ENCODE measurements around the gene SUGCT.

SUGCT gene

DNA sequence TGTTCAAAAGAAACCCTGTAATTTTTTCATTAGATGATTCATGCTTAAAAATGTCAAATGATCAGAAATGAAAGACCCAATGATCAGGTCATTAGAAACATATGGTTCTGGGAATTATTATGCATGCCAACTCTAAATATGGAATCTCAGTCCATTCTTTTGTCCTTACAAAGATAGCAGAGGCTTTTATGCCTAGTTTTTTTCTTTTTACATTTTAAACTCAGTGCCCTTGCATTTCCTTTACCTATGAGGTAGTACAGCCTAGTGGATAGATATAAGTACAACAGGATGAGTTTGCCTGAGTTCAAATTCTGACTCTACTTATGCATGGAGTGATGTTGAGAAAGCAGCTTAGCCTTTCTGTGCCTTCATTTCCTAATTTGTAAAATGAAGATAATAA lies 392.9 kb downstream of the SUGCT start:
- no peak for DNase-seq (ENCODE audit: low spot score)

DNA sequence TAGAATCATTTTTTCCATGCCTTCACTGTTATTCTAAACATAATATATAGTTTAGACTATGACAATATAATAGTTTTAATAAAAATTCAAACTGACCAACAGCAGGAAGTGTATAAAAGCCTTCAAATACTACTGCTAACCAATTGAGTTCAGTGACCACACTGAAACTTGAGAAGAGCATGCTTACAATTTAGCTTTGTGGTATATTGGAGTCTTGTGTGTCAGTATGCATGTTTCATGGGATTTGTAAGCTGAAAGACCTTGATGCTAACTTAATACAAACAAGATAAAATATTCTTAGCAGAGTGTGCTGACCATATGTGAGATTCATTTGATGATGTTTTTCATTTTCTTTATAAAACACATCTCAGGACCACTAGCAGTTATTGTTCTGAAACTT lies 395.5 kb downstream of the SUGCT start:
- DNase-seq (ENCODE audit: low spot score): no peak

DNA sequence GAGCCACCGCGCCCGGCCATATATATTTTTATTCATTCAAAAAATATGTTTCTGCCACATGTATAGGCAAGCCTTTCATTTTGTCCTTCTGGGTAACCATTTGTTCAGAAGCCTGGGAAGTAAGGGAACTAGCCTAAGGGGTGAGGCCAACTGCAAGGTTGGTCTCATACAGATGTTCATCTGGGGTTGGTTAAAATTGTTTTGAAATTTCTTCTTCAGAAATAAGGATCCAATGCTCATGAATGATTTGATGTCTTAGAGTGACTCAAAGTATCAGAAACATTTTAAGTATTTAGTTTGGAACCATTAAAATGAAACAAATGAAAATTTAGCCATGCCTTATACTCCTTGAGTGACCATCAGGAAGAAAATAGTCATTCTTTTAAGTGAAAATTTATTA lies 397.2 kb downstream of the SUGCT start:
- DNase-seq (ENCODE audit: low spot score): no peak

DNA sequence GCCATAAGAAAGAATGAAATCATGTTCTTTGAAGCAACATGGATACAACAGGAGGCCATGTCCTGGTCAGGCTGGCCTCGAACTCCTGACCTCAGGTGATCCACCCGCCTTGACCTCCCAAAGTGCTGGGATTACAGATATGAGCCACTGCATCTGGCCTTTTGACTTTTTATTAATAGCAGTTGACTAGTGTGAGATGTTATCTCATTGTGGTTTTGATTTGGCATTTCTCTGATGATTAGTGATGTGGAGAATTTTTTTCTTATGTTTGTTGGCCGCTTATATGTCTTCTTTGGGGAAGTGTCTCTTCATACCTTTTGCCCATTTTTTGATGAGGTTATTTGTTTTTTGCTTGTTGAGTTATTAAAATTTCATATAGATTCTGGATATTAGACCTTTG lies 400.9 kb downstream of the SUGCT start:
- DNase-seq (ENCODE audit: low spot score): no peak

DNA sequence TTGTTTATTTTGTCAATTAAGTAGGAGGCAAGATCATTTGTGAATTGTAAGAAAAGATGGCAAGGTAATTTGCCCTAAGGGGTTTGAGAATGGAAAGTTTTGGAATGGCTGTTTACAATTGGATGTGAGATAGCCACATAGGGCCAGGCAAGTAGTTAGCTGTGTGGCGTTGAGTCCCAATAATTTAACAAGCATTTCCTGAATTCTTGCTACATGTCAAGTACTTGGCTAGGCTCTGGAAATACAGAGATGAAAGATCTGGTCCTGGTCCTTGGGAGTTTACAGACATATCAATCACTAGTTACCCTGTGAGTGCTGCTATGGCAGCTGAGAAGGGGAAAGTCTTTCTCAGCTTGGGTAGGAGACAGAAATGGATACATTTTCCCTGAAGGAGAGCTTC lies 401.6 kb downstream of the SUGCT start:
- DNase-seq (ENCODE audit: low spot score): no peak

DNA sequence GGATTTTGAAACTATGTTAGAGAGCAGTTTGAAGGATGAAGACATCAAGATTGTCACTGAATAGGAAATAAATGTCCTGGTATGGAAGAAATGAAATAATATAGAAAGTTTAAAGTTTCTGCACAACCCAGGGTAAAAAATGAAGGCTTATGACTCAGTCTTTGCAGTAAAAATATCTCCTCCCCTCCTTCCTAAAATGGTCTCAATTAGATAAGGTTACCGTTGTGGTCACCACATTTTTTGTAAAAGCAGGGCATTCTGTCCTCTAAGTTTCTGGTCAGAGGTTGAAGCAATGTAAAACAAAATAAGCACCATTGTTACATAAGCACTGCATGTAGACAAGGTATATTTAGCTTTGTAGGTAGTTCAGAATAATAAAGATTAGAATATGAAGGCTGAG lies 403.5 kb downstream of the SUGCT start:
- DNase-seq (ENCODE audit: low spot score): no peak

DNA sequence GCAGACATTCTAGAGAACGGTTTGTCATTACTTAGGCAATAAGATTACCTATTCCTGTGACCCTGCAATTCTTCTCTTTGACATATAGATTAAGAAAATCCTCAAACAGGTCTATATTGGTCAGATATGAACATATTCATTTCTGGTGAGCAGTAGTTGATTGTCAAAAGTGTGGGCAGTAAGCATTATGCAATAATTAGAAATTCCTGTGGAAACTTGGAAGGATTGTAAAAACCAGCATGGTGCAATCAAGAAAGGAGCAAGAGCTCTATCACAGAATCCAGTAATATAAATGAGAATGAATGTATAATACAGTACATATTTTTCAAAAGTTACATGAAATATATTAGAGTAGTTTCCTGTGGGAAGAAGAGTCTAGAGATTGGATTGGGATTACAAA lies 406.5 kb downstream of the SUGCT start:
- no peak for DNase-seq (ENCODE audit: low spot score)

DNA sequence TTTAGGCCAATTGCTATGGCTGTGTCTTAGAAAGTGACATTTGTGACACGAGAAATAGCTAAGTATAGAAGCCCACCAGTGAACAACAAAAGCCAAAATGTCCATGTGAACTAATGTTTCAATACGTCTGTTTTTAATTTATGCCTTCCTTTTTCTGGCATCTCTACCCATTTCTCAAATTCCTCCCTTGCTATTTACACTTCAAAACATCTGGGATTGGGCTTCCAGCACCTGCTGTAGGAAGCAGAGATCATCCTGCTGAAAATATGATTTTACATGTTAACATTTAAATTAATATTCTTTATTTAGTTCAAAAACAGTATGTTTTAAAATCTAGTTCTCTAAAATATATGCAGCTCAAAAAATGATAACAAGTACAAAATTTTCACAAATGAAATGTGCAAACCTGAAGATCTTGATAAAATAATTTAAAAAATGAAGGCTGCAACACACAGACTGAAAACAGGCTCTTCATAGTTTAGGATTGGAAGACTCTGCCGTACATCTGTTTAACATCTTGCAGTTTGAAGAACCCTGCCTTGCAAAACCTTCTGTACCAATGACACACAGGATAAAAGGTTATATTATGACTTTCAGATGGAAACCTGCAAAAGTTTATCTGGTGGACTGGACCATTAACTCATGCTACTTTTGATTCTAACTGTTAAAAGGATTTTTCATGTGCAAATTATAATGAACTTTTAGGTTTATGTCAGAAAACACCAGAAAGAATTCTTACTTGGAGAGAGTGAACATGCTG lies 408.4 kb downstream of the SUGCT start:
- DNase-seq (ENCODE audit: low spot score): no peak

DNA sequence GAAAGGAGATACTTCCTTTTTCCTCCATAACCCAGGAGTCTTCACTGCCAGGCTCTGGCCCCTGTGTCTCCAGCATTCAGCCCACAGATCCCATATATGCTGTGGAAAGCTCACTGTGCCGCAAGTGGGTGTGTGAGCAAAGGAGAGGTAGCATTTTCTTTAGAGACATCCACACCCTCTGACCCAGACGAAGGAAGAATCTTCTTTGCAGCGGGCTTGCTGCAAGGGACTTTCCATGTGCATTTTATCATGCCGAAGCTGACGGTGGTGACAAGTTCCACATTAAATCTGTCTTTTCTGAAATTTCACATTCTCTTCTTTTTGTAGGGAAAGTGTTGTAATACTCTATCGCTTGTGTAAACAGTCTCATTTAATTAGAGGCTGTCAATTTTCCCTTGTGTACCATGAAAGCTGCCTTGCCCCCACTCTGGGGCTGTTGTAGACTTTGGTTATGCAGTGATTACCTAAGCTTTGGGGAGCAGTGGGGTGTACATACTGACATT lies 409.5 kb downstream of the SUGCT start:
- no peak for DNase-seq (ENCODE audit: low spot score)

DNA sequence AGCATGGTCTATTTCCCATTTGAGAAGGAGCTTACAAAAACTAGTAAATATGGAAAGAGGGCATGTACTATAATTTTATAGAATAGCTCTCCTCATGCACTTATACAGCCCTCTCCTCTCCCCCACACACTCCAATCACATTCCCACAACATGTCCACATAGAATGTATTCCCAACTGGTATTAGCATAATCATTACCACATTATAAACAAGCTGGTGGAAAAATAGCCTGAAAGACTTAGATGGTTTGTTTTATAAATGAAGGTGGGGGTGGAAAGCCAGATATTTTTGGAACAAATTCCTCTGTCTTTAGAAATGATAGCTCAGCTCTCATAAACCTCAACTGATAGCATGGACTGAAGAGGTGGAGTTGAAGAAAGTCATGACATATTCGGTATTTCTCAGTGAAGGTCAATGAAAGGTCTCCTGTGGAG lies 410.1 kb downstream of the SUGCT start:
- DNase-seq (ENCODE audit: low spot score): no peak

DNA sequence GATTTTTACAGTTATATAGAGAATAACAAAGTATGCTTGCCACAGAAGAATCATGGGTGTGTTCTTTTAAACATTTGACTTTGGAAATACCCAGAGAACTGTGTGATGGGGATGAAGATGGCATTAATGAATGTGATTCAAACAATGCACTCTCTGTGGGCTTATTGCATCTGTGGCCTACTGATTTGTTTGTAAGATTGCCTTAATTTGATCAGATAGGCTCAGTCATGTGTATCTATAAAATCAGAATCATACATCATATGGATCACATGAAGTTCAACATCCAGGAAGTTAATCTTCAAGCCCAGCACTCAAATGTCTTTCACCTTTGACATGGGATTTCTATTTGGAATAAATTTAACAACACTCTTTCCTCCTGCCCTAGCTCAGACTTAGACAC lies 410.9 kb downstream of the SUGCT start:
- DNase-seq (ENCODE audit: low spot score): no peak

DNA sequence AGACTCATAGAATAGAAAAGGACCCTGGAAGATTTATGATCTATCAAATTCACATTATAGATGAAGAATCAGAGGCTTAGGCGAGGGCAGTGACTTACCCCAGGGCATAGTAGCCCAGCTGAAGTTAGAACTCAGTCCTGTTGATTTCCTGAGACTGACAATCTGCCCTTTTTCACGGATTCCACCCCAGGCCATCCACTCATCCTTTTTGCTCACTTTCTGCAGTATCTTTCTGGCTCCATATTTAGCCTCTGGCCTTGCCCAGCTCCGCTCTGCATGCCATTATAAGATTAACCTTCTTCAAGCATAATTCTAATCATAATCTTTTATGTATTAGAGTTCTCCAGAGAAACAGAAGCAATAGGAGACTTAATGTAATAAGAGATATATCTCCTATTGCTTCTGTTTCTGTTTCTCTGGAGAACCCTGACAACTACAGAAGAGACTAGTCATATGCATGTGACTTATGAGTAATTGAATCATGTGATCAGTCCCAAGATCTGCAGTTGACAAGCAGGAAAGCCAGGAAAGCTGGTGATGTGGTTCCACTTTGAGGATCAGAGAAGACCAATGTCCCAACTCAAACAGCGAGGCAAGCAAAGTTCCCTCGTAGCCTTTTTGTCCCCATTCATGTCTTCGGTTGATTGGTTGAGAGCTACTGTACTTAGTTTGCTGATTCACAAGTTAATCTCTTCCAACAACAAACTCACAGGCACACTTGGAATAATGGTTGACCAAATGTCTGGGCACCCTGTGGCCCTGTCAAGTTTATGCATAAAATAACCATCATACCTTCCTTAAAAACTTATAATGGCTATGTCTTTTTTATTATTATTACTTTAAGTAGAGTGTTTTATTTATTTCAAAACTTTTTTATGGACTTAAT lies 412.1 kb downstream of the SUGCT start:
- DNase-seq (ENCODE audit: low spot score): no peak

DNA sequence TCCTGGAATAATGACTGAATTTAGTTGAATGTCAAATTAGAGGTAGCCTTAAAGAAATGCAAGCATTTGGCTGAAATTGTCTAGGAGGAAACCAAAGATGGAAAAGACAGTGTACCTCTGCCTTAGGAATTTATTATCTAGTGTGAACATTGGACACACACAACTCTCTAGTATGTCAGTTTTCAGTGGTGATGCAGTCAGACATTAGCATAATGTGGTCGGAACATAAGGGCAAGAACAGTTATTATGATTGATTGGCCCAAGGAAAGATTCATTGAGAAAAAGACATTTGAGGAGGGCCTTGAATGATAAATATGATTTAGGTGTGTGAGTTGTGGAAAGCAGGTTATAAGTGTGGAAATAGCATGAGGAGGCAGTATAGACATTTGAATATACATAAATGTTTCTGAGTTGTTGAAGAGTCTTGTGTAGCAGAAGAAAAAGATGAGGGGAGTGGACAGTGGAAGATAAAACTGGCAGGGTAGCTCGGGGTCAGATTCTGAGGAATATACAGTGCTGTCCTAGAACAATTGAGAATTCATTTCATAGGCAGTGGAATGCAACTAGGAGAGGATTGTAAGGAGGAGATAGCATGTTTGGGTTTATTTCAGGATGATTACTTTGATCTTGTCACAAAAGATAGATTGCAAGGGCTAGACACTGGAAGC lies 414.7 kb downstream of the SUGCT start:
- no peak for DNase-seq (ENCODE audit: low spot score)

DNA sequence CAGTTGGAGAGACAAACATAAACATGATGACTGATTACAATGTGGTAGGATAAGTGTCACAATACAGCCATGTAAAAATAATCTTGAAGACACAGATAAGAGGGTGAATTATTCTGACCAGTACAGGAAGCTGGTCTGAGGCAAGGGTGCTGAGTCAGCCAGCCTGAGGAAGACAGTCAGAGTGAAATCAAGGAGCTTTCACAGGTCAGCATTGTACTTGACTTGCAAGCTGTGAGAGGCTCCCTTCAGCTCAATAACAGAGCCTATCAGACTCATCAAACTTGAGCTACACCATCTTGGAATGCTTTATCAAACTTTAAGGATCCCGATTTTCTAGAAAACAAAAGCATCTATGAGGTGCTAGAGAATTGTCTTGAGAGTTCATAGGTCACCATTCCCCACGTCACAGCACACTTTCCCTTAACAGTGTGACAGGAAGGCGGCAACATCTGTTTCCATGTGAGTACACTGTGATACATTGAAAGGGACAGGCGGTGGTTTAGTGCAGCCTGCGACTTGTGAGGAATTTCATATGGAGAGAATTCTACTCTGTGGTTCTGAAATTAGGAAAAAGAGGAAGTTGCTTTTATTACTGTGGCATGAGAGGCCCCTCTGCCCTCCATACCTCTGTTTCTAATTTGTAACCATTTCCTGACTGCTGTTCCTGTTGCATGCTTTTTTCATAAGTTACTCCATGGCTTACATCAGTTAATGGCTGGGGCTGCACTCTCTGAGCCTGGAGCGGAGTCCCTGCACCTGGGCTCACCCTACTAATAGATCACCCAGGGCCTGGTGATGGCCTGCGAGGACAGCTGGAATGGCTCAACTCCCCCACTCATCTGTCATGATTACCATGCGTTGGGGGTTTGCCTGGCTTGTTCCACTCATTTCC lies 417.1 kb downstream of the SUGCT start:
- no peak for DNase-seq (ENCODE audit: low spot score)

DNA sequence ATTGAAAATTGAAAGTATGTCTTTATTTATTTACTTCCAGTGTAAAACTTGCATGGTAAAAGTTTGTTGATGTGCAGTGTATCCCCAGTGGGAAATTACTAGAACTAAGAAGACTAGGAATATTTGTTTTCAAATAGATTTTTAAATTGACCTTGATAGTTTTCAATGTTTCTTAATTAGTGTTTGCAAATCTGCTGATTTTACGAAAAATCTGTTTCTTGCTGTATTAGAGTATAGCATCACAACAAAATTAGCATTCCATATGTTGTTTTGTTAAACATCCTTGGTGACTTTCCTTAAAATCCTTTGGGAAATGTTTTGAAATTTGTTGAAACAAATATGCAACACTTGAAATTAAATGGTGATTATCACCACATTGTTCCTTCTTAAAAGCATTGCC lies 425.9 kb downstream of the SUGCT start:
- no peak for DNase-seq (ENCODE audit: low spot score)

DNA sequence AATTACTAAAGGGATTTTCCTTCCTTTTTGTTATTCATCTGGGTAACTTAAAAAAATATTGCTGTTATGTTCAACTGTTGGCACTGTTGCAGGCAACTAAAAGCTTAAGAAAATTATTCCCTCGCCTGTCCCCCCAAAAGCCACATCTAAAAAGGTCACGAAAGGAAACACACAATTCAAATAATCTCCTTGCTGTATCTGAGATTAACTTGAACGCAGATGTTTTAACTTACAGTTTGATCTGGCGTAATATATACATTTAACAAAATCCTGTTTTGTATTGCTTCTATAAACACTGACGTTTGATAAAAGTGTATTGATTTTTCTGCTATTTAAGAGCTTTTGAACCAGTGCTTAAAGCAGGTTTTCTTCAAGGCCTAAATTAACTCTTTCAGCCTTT lies 432.1 kb downstream of the SUGCT start:
- no peak for DNase-seq (ENCODE audit: low spot score)

DNA sequence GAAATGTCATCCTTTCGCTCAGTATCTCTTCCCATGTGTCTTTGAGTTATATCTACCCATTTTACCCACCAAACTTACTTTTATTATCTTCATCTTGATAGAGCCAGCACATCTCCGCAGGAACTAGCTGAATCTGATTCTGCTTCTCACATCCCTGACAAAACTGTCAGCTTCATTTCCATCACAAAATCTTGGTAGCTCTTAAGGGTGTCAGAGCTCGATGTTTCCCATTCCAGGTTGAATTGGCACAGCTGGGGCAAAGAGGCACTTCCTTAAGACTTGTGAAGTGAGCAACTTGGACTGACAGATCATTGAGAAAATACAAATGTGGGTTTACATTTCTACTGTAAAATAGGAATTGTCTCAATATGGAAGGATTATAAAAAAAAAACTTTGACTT lies 434.5 kb downstream of the SUGCT start:
- DNase-seq (ENCODE audit: low spot score): no peak

DNA sequence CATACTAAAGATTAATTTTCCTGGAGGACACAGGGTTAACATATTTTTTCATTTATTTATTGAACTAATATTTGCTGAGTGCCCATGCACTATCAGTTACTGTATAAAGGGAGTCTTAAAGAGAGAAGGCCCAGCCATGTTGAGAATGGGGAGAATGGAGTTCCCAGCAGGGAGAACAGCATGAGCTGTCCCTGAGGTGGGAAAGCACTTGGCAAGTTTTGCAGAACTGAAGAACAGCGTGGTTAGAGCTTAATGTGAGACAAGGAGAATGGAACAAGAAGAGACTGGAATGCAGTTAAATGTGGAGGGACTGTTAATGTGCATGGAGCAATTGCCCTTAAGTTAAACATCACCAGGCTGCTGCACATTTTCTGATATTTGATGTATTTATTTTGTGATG lies 435.4 kb downstream of the SUGCT start:
- DNase-seq (ENCODE audit: low spot score): no peak

DNA sequence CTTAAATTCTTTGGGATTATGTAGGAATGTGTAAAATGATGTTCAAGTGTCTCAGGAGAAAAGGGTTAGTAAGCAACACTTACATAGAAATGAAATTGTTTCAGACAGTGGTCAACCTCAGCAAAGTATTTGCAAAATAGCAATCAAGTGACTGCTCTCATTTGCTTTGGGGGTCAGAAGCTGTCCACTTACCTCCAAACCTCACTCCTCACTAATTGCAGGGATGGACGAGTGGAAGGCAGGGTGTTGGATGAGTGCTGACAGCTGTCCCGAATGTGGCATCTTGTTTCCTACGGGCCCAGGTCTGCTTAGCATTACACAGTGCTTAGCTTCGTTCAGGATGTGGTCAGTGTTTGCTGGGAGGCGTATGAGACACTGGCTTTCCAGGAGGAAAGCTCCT lies 437.0 kb downstream of the SUGCT start:
- no peak for DNase-seq (ENCODE audit: low spot score)

DNA sequence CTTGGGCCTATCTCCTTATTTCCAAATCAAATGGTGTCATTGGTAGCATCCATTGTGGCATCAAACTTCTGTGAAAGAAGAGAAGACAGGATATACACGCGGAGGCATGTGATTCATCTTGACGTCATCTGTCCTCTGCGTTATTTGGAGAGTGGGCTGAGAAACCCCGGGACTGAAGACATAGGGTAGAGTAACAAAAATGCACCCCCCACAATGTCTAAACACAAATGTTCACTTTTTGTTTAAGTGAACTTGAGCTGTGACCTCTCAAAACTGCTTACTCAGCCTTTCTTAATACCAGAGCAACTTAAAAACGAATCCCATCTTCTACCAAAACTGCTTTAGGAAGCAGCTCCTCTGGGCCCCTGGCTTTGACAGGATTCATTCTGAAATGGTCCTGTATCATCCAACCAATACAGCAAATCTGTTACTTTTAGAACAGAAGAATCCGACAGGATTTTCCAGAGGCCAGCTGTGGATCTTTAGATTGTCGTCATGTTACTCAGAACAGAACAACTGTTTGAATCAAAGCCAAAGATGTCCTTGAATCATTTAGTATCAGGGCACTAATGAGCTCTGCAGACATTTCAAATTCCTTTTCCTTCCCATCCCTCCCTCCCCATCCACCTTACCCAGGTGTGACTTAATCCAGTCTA lies 438.1 kb downstream of the SUGCT start:
- no peak for DNase-seq (ENCODE audit: low spot score)

DNA sequence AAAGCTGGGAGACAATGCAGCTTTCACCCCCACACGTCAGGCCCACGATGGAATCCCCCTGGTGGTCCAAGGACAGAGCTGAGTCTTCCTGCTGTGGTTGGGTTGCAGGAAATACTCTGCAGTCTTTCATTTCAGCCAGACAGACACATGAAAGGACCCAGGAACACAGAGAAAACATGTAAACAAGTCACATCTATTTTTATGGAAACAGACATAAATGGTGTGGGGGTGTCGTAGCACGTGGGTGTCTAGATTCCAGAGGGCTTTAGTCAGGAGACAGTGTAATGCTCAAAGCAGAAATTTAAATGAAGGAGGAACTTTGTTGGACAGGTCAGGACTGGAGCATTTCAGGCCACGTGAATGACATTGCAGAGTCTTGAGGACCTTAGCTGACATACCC lies 444.6 kb downstream of the SUGCT start:
- no peak for DNase-seq (ENCODE audit: low spot score)

Measured in hematopoietic multipotent progenitor cell treated with erythropoietin and hydrocortisone succinate and interleukin-3 and kit ligand, for 17 days (in vitro differentiated cells).